HG02571 (cell line): Measurements from ENCODE around the gene FOXM1.

Experiments used
- ATAC-seq: cut with Tn5 transposase; IDR thresholded peaks from one replicate; pipeline ENCODE4 v1.9.1; 2021; ENCODE audit warnings: mild to moderate bottlenecking, moderate library complexity; ENCODE audit not compliant: unreplicated experiment

FOXM1 gene

DNA sequence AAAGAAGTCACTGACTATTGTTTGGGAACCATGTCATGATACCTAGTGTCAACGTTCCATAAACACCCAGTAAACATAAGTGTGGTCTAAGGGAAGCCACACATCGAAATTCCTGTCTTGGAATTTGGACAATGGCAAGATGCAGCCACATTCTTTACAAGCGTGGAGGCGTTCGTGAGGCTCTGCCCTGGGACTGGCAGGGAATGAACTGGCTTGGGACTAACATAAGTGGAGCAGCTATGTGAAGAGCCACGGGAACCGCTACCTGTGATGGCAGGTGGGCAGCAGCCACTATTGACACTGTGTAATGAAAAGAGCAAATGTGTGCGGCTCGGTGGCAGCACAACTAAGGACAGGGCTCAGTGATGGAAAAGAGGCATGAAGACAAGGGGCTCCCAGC, 32.2 kb downstream of the FOXM1 start:
- no peak for ATAC-seq

DNA sequence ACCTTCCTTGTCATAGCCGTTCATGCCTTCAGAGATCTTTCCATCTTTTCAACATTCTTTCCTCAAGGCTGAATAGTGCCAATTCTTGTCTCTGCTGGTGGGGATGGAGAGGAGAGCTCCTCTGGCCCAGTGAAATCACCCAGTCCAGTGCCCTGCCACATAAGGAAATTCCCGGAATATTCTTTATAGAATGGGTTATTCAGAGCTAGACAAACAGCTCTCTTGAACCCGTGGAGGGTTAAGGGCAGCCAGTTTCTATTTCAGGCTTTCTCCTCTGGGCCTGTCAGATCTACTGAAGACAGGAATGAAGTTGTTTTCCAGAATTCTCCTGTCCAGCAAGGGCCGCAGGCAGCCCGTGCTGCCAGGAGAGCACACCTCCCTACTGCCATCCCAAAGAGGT, 34.0 kb downstream of the FOXM1 start:
- ATAC-seq, result no peak

DNA sequence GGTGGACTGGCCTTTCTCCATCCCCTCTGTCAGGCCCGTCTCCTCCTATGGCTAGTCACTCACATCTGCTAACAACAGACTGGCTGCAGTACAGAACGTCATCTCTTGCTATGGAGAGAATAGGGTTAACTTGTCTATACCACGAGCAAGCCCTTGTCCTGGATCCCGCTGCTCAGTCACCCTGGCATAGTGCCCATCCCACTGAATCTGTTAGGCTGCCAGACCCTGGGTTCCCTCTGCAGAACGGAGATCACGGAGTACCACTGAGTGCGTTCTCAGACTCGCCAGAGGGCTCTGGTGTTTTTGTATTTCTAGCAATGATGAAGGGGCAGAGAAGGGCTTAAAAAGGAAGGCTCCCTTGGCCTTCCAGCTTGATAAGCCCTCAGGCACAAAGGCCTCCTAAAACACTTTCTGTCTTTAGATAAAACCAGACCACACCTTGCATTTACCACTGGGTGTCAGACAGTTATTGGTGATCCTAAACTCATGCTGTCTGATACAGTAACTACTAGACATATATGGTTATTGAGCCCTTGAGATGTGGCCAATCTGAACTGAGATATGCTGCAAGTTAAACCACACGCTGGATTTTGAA, 35.8 kb downstream of the FOXM1 start:
- no peak for ATAC-seq

DNA sequence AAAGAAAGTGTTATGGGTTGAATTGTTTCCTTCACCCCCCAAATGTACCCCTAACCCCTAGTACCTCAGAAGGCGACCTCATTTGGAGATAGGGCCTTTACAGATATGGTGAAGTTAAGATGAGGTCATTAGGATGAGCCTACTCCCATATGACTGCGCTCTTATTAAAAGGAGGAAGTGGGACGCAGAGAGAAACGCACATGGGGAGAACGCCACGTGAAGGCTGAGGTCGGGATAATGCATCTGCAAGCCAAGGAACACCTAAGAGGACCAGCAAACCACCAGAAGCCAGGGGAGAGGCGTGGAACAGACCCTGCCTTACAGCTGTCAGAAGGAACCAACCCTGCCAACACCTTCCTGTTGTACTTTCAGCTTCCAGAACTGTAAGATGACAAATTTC, 40.4 kb downstream of the FOXM1 start:
- no peak for ATAC-seq

DNA sequence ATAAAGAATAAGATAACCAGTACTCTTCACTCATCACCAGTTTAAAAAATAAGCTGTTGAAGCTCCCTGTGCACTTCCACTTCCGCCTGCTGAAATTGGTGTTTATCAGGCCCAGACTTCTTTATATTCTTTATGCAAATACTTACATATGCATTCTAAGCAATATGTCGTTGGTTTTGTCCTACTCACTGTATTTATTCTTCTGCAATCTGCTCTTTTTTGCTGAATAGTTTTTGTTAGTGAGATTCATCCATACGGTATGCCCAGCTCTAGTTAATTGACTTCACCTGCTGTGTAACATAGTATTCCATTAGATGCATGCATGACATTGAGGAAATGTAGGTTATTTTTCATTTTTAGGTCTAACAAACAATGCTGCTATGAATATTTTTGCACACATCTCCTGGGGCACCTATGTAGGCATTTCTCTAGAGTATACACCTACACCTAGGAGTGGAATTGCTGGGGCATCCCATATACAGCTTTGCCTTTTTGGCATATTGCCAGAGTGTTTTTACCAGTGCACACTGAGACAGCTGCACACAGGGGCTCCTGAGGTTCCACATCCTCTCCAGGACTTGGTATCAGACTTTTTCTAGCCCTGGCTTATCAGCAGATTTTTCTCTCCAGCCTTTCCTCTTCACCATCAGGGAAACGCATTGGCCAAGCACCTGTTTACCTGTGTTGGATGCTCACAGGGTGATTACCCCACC, 41.1 kb downstream of the FOXM1 start:
- ATAC-seq, result no peak

DNA sequence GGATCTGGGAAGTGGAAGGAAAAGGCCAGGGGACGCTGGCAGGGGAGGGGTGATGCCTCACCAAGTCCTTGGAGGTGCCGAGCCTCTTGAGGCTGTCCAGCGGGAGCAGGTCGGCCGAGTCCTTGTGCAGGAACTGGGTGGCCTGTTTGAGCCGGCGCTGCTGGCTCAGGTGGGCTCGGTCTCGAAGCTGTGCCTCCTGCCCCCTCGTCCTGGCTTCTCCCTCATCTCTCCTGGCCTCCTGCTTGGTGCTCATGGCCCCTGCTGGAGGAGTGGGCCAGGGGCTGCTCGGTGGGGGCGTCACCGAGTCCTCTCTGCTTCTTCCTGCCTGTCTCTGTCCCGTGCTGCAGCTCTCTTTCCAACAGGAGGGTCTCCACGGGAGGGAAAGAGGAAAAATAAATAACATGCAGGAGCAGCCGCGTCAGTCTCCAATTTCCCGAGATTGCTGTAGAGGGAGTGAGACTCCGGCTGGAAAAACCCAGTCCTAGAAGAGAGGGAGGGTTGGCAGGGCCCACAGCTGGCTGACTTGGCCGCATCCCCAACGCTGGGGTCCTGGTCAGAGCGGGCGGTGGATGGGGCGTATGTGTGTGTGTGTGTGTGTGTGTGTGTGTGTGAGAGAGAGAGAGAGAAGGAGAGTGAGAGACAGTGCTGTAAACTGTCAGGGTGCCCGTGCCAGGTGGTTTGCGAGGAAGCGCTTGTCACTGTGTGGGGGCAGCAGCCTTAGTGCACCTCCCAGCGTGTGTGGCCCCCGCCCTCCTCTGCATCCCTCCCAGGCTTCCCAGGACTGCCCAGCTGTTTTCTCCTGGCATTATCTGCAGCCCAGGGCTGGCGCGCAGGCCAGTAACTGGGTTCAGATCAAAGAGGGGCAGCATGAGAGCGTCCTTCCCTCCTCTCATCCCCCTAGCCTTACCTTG, 42.1 kb downstream of the FOXM1 start, which contains the start of gene NRIP2:
Gene NRIP2 (minus strand): TSS at position 455 of the 911 bp plus-strand sequence. CDS start 52 bp downstream, at position 403.
- no peak for ATAC-seq

DNA sequence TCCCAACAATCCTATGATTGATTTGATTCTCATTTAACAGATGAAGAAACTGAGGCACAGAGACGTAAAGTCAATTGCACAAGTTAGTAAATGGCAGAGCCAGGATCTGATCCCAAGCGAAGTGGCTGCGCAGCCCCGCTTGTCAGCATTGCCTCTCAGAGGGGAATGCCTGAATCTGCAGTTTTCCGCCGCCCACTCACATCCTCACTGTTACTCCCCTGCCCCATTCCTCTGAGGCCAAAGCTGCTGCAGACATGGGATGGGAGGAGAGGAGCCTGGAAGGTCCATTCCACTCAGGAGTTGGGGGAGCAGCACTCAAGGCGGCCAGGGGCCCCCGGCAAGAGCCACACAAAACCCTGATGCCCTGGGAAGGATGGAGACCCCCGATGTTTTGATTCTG, 43.2 kb downstream of the FOXM1 start:
- no peak for ATAC-seq

DNA sequence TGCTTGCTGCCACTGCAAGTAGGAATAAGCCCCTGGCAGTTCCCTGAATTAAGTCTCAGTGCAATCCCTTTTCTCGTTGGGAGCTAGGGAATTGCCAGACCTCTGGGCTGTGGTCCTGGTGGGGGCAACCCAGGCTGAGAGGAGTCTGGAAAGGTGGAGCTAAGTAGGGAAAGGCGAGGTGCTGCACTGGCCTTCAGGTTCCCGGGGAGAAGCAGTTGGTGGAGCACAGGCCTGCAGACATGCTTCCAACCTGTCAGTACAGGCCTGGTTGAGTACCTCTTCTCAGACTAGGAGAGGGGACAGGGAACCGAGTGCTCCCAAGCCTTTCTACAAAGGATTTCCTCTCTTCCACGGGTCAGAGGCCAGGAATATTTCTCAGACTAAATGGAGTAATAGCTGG, 43.6 kb downstream of the FOXM1 start:
- ATAC-seq, result no peak

DNA sequence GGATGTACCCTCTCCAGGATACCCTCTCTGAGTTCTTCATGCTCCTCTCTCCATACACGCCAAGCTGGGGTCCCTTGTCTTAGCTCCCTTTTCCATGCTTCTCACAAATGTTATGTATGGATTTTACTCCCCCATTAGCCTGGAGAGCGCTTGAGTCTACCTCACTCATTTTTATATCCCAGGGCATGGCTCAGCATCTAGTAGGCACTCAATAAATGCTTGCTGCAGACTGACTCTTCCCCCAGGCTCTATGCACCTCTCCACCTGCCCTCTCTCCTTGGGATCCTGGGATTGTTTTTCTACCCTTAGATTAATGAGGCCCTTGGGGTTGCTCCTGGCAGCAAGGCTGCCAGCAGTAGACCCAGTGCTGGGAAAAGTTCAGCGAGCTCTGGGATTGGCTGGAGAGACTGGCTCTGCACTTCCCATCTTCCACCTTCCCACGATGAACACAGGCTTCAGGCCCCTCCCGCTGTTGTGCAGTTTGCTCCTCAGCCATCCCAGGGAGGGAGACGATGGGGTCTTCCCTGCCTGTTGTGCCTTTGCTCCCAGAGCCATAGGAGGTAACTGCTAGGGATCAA, 44.3 kb downstream of the FOXM1 start:
- ATAC-seq, result no peak

DNA sequence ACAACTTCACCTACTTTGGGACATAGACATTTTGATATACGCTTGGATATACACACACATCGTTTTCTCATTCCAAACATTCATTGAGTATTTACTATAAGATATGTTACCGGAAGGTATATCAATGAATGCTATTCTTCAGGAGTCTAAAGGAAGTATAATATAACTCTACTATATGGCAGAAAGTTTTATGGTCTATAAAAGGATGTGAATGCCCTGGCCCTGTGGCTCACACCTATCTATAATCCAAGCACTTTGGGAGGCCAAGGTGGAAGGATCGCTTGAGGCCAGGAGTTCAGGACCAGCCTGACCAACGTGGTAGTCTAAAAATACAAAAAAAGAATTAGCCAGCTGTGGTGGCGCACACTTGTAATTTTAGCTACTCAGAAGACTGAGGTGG, 47.7 kb downstream of the FOXM1 start:
- no peak for ATAC-seq

DNA sequence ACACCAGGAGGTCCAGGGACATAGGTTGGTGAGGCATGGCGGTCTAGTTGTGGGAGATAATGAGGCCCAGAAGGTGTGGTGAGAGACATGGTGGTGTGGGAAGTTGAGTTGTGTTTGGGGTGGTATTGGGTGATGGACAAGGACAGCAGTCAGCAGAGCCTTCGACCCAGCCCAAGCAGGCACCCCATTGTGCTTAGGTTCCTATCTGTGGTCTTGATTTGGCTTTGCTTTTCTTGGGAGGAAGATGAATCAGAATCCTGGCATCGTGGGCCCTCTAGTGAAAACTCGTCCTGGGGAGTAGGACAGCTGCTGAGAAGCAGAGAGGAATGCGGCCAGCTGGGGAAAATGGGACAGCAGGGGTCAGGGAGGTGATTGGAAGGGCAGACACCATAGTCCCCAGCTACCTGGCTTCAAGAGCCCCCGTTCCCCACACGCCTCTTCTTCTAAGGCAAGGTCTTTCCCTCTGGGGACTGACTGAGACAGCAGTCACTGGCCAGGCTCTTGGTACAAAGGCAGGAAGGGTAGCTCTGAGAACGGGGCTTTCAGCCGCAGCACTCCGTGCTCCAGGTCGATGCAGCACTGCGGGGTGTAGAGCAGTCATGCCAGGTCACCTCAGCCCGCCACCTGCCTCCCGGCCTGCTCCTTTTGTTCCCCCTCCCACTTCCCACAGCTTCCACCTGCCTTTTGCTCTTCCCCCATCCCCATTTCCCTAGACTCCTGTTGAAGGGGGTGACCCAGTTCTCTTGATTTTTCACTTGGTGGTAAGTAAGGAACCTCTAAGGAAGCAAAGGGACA, 50.1 kb downstream of the FOXM1 start:
- ATAC-seq, result no peak

DNA sequence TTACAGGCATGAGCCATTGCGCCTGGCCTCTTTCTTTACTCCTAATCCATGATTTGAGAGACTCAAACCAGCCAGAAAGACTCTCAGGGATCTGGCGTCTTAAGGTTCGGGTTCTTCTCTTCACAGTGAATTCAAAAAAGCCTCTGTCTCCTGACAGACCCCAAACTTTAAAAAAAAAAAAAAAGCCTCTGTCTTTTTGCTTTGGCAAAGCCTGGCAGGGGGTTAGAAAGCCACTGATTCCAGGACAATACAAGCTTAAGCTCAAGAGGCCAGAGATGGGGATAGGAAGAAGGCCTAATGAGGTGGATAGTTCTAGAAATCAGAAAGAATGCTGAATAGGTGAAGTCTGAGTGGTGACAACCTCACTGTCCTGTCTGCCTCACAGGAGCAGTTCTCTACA, 50.9 kb downstream of the FOXM1 start:
- no peak for ATAC-seq

DNA sequence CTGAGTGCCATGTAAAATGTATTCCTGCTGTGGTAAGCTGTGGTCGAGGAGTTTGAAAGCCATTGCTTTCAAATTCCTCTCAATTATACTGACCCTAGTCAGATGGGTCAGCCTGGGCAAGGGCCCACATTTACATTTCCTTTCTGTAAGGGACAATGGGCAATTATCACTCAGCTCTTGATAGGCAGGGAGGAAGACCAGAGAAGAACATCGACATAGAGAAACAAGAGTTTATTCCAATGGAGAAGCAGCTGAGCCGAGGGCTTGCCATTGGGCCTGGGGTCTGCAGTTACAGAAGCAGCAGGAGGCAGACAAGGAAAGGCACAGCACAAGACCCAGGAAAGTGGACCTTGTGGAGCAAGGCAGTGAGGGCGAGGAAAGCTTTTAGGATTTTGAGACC, 51.8 kb downstream of the FOXM1 start:
- no peak for ATAC-seq

DNA sequence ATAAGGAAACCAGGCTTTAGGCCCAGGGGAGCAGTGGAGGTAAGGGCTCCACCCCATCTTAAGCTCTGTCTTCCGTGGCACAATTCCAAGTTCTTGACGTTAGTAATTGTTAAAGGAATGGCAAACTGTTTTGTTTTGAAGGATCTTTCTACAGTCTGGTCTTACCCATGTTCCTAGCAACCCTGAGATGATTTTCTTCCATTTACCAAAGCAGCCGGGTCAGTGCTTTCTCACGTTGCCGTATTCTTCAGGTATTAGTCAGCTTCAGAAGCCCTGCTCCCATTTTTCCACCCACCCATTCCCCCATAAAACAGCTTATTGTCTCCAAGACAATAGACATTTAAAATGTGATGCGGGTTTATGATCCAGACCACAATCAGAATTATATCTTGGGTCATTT, 52.4 kb downstream of the FOXM1 start:
- ATAC-seq, result no peak

DNA sequence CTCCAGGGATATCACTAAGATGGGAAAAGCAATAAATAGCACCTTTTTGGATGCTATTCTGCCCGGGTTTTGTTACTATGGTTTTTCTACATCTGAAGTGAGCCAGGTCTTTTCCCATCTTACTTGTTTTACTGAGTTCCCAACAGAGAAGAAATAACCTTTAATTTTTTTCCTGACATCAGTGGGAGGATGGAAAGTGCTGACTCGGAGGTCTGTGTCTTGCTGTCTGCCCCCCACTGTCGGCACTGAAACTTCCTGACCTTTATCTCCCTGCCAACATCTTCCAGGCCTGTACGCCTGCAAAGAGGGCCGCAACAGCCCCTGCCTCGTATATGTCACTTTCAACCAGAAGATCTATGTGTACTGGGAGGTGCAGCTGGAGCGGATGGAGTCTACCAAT, 53.5 kb downstream of the FOXM1 start:
- ATAC-seq, result no peak

DNA sequence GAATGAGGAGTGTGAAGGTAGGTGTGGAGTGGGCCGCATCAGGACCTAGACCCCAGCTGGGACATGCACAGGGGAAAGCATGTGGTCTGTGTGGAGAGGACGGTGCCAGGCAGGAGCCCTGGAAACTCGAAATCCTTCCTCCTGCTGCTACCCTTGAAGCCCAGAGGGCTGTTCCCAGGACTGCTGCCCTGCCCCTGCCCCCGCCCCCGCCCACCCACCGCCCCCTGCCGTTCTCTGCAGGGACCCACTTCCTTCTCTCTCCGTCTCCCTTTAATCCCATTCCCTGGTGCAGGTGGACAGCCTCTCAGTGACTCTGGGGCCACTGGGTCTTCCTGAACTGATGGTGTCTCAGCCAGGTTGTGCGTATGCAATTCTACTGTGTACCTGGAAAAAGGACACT, 56.5 kb downstream of the FOXM1 start:
- ATAC-seq, result no peak

DNA sequence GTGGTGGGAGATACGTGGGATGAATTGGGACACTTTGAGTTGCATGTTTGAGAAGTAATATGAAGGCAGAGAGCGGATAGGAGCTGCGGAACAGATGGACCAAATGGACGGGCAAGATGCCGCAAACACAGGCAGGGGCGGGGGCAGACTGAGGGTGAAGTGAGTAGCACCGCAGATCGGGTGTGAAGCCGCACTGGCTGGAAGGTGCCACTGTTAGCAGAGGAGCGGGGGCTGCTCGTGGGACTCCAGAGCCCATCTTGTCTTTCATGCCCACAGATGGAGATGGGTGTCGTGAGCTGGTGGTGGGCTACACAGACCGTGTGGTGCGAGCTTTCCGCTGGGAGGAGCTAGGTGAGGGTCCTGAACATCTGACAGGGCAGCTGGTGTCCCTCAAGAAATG, 57.2 kb downstream of the FOXM1 start:
- no peak for ATAC-seq

DNA sequence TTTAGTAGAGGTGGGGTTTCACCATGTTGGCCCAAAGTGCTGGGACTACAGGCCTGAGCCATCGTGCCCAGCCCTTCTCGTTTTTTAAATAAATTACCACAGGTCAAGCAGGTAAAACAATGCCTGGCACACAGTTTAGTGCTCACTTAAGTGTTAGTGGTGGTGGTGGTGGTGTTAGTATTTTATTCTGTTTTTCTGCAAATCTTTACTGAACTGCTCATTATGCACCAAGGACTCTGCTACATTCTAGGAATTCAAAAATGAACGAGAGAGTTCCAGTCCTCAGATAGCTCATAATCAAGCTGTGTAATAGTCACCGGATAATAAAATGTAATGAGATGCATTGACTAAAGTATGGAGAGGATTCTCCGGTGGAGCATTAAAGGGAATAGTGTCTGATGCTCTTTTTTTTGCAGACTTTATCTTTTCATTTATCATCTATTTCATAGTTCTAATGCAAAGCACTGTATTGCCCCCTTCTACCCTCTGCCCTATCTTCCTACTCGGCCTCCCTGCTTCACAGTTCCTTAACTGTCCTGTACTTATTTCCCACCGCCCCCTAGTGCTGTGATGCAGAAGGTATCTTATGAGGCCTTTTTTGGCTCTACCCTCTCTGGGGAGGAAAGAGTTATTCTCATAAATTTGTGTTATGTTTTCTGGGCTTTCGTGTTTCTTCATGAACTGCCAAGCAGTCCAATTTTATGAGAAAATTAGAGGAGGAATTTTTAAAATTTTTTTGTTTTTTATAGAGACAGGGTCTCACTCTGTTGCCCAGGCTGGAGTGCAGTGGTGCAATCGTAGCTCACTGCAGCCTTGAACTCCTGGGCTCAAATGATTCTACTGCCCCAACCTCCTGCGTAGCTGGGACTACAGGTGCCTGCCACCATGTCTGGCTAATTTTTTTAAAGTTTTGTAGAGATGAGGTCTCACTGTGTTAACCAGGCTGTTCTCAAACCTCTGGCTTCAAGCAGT, 63.5 kb downstream of the FOXM1 start:
- no peak for ATAC-seq
